ENCODE data around the gene TSHZ3. TPM values are rescaled to one million over a fixed set of nuclear protein-coding genes. Genes with fewer than 3 reads are reported as not detected.

Gene TSHZ3
- total and polyA plus RNA-seq, 2 of the 8 experiments (the other 6 are each of a cell fraction or from before 2014, with no cell fraction given): 3.1 to 12.3 TPM

- Histone ChIP-seq H3K79me1 (ENCODE audit: low read depth, low read length) (peaks cover 2% of the 10 kb centered on the region; the same call in 1 of the 2 replicates), H3K36me3 (ENCODE audit: control insufficient read depth in 2 of 4, insufficient read depth in 4 of 4, low read length in 3 of 4) (no peaks in the 10 kb centered on the region), H3K9ac (replicated peaks in 1 of 4; ENCODE audit: extremely low read depth in 1 of 4, low read depth in 3 of 4, low read length in 3 of 4) (no peak overlapping the region), H4K20me1 (replicated peaks in 1 of 2; ENCODE audit: control insufficient read depth in 1 of 2, insufficient read depth in 2 of 2, low read length in 2 of 2) (no peaks in the 10 kb centered on the region), H3K27ac (ENCODE audit: low read depth, low read length) (no peak overlapping the region), H2AK5ac (ENCODE audit: low read depth, low read length) (no peak overlapping the region), H4K91ac (replicated peaks; ENCODE audit: insufficient read length, low read length) (no peak overlapping the region), H3K4me2 (ENCODE audit: insufficient read depth in 1 of 2, low read depth in 2 of 2, low read length in 2 of 2) (no peak overlapping the region), H3K23ac (ENCODE audit: insufficient read length) (no peak overlapping the region), H3K14ac (ENCODE audit: insufficient read length) (no peak overlapping the region), H4K5ac (ENCODE audit: insufficient read length, low read depth, low read length) (no peak overlapping the region), H2BK15ac (ENCODE audit: low read length) (no peak overlapping the region), H2AFZ (ENCODE audit: low read length) (no peak overlapping the region), H2BK20ac (ENCODE audit: low read length) (no peak overlapping the region), H2BK120ac (replicated peaks; ENCODE audit: low read depth, low read length) (no peak overlapping the region), H2BK12ac (ENCODE audit: low read depth, low read length) (no peak overlapping the region), H3K4me3 (ENCODE audit: extremely low read depth in 1 of 4, insufficient read depth in 2 of 4, low read depth in 3 of 4, low read length in 4 of 4) (no peak overlapping the region), H3K23me2 (ENCODE audit: low read depth, low read length) (peaks cover 7% of the 10 kb centered on the region; the same call in 1 of the 2 replicates), H3K56ac (replicated peaks; ENCODE audit: insufficient read length, low read depth, low read length) (peak overlapping the region; percentile 93), H3K4ac (replicated peaks; ENCODE audit: insufficient read length, low read depth, low read length) (no peak overlapping the region), H3K9me3 (ENCODE audit: insufficient read depth in 2 of 2, low read depth in 1 of 2, low read length in 1 of 2) (no peaks in the 10 kb centered on the region), H3K79me2 (ENCODE audit: control insufficient read depth in 1 of 2, insufficient read depth in 2 of 2, low read length in 2 of 2) (peaks cover 0 to 10% of the 10 kb centered on the region in 2 experiments; a peak in 2 of 4 replicates), H2BK5ac (ENCODE audit: low read depth, low read length) (no peak overlapping the region), H3K18ac (ENCODE audit: extremely low read depth, low read length) (no peak overlapping the region), H3K4me1 (replicated peaks in 1 of 4; ENCODE audit: control insufficient read depth in 3 of 4, insufficient read depth in 4 of 4, low read length in 3 of 4) (no peaks in the 10 kb centered on the region), H3K27me3 (replicated peaks in 1 of 4; ENCODE audit: control insufficient read depth in 3 of 4, extremely low read depth in 1 of 4, insufficient read depth in 3 of 4, low read length in 3 of 4) (no peaks in the 10 kb centered on the region), H4K8ac (ENCODE audit: extremely low read depth, insufficient read depth, low read length) (no peak overlapping the region)
- 97 to 100% methylated on average over 2 of the region's 2 CpGs for WGBS, 2 experiments (ENCODE audit: extremely low coverage in 1 of 2, insufficient coverage in 1 of 2, insufficient read length in 1 of 2, insufficient replicate concordance in 2 of 2, low coverage in 1 of 2, low lambda C conversion rate in 2 of 2, missing lambda C conversion rate in 1 of 2)
- ChIA-PET POLR2A (ENCODE audit: partially characterized antibody) (no interaction called here), CTCF (ENCODE audit: partially characterized antibody) (no interaction called here)
- DNase-seq (ENCODE audit: low read depth in 1 of 2, low spot score in 2 of 2) (no peak), FAIRE-seq (no peak)
- TF ChIP-seq PHF8 (conservative IDR thresholded peaks at IDR 0.05; ENCODE audit: low read depth, low read length) (no peak), JUND (IDR thresholded peaks at IDR 0.05; ENCODE audit: low read length) (no peak), KDM1A (IDR thresholded peaks at IDR 0.05; ENCODE audit: borderline replicate concordance, low read length) (no peak), TBP (IDR thresholded peaks at IDR 0.05; ENCODE audit: low read depth, low read length) (no peak), KDM5A (IDR thresholded peaks at IDR 0.05; ENCODE audit: low read length) (no peak), SP2 (IDR thresholded peaks at IDR 0.05; ENCODE audit: low read length) (no peak), POU5F1 (IDR thresholded peaks at IDR 0.05; ENCODE audit: low read depth, low read length) (no peak), SP4 (IDR thresholded peaks at IDR 0.05; ENCODE audit: low read length) (no peak), SIN3A (conservative IDR thresholded peaks at IDR 0.05 in 1 of 2, IDR thresholded peaks at IDR 0.05 in 1 of 2; ENCODE audit: low read depth in 1 of 2, low read length in 2 of 2) (no peak), MAFK (IDR thresholded peaks at IDR 0.05; ENCODE audit: low read depth, low read length) (no peak), RNF2 (IDR thresholded peaks at IDR 0.05; ENCODE audit: borderline replicate concordance, low read depth, low read length, missing control alignments, poor library complexity, severe bottlenecking) (no peak), SIX5 (IDR thresholded peaks at IDR 0.05; ENCODE audit: low read depth, low read length) (no peak), ATF3 (IDR thresholded peaks at IDR 0.05; ENCODE audit: insufficient read depth, low read depth, low read length) (no peak), BCL11A (IDR thresholded peaks at IDR 0.05; ENCODE audit: low read depth in 2 of 2, low read length in 2 of 2) (no peak)
Measured at GRCh38 chr19:31292639-31293185, 56.5 kb downstream of the TSHZ3 start.
